ENCODE results near the gene FIP1L1. TPM values are rescaled to one million over a fixed set of nuclear protein-coding genes. Genes with fewer than 3 reads are reported as not detected.

Gene FIP1L1
- total and polyA plus RNA-seq, 10 of the 15 experiments (the other 5 are each of a cell fraction or from before 2014, with no cell fraction given) = 28.1 to 110 (median 59.4) TPM

DNA sequence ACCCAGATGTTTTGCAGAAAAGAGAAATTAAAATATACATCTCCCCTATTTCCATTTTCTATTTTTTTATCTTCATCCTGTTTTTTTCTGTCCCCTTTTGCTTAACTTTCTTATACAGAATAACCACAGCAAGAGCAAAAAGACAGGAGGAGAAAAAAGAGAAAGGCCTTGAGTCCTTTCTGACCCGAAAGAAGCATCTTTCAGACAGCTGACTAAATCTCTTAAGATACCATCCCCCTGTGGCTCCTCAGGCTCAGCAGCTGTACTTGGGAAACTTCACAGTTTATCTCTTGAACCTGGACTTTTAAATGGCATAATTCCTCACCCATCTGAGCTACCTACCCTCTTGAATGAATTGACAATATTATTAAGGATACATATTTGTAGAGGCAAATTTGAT lies 100.2 kb downstream of the FIP1L1 start (continued):
- TF ChIP-seq SKIL (IDR thresholded peaks at IDR 0.05; ENCODE audit: low read depth, poor library complexity, severe bottlenecking) (no peak), ZNF274 (IDR thresholded peaks at IDR 0.05; ENCODE audit: insufficient read depth, insufficient read length) (no peak), IKZF1 (conservative IDR thresholded peaks at IDR 0.05) (no peak)

DNA sequence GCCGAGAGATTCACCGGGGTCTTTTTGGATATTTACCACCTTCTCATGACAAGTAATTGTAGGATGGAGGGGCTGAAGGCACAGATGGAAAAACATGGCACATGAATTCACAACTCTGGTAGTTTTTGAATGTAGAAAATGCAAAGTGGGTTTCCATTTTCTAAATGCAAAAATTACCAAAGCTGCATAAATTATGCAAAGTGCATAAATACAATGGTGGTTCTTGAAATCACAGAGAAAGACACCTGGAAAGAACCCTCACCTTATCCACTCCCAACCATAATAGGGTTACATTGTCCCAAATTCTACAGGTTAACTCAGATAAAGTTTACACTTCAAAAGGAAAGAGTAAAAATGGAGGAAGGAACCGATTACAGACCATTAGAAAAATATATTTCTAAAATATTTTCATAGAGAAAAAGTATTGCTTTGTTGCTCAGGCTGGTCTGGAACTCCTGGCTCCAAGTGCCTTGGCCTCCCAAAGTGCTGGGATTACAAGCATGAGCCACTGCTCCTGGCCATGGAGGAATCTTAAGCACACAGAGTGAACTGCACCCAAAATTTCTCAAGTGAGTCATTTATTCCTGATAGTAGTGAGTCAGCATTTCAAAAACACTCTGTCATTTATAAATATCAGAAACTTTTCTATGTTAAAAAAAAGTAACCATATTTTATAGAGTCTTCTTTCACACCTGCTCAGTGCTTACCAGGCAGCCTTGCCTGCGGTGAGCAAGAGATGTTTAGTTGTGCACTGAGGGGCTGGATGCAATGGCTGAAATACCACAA lies 101.4 kb downstream of the FIP1L1 start:
- Histone ChIP-seq H3K27me3 (replicated peaks in 1 of 2; ENCODE audit: control insufficient read depth in 2 of 2, insufficient read depth in 2 of 2, low read length in 1 of 2) (no peaks in the 10 kb centered on the region; a peak in 2 of 4 replicates), H3K9ac (ENCODE audit: control insufficient read depth, insufficient read depth, low read length) (no peak overlapping the region), H3K79me2 (ENCODE audit: control insufficient read depth, insufficient read depth, low read length) (no peaks in the 10 kb centered on the region), H2AFZ (ENCODE audit: control insufficient read depth, low read depth, low read length) (no peak overlapping the region), H3K4me1 (ENCODE audit: control insufficient read depth, insufficient read depth, low read length) (no peaks in the 10 kb centered on the region), H3K4me2 (ENCODE audit: control insufficient read depth, insufficient read depth) (no peak overlapping the region), H3K36me3 (ENCODE audit: control insufficient read depth in 2 of 2, insufficient read depth in 2 of 2, low read length in 1 of 2) (no peaks in the 10 kb centered on the region), H3K9me3 (replicated peaks; ENCODE audit: control insufficient read depth, insufficient read depth, low read length) (no peaks in the 10 kb centered on the region), H3K27ac (ENCODE audit: control insufficient read depth, insufficient read depth) (no peak overlapping the region), H3K4me3 (no peak overlapping the region), H4K20me1 (ENCODE audit: control insufficient read depth, insufficient read depth) (no peaks in the 10 kb centered on the region)
- WGBS (ENCODE audit: insufficient coverage, insufficient replicate concordance, low lambda C conversion rate, missing lambda C conversion rate) = 69% methylated on average over 4 of the region's 4 CpGs
- ChIA-PET RAD21 (ENCODE audit: unreplicated experiment) (no interaction called here), SMC1A (ENCODE audit: uncharacterized antibody, unreplicated experiment) (interaction anchor here (1.1 kb wide), 1 partner anchor 24 kb away, joined by 4 read pairs; no protein-coding TSS in a partner anchor), CTCF (interaction anchor here (2.1 to 3.7 kb wide), 3 partner anchors 11 to 326 kb away, joined by 6 to 25 read pairs (median 17); no protein-coding TSS in a partner anchor), POLR2A (no interaction called here)
- FAIRE-seq (no peak), DNase-seq (ENCODE audit: low read depth, low spot score) (no peak), ATAC-seq (no peak)
- in situ Hi-C loops (cut with MboI) (no loop called here), intact Hi-C loops (cut with micrococcal nuclease; ENCODE audit: unreplicated experiment) (no loop called here)
- TF ChIP-seq RB1 (IDR thresholded peaks at IDR 0.05; ENCODE audit: borderline replicate concordance) = no peak
- TF ChIP-seq ESRRA (IDR thresholded peaks at IDR 0.05; ENCODE audit: low read length) = no peak
- TF ChIP-seq ZNF24 (IDR thresholded peaks at IDR 0.05) = no peak
- no peak for TF ChIP-seq ZBED1 (IDR thresholded peaks at IDR 0.05; ENCODE audit: borderline replicate concordance)
- no peak for TF ChIP-seq ZNF274 (IDR thresholded peaks at IDR 0.05; ENCODE audit: insufficient read depth, insufficient read length)
- no peak for TF ChIP-seq EP300 (IDR thresholded peaks at IDR 0.05; ENCODE audit: borderline replicate concordance in 1 of 2, control insufficient read depth in 1 of 2, low read depth in 2 of 2, low read length in 2 of 2)
- TF ChIP-seq CEBPB (IDR thresholded peaks at IDR 0.05; ENCODE audit: borderline replicate concordance in 1 of 2, low read depth in 2 of 2, low read length in 2 of 2) = no peak
- no peak for TF ChIP-seq SMC3 (IDR thresholded peaks at IDR 0.05; ENCODE audit: borderline replicate concordance, low read length)
- BruUV-seq (replicated peaks) = no TSS peak

Data from GM12878 (cell line).